Measurements from ENCODE around the gene CDPF1.
"Not testable (repeated sequence)": the region's sequence is repeated elsewhere in the genome, so short reads cannot be mapped to it uniquely, and the experiment has no call there.

The CDPF1 gene

GRCh38 chr22:46209262-46209661, 40.8 kb downstream of the CDPF1 start:
- DNase-seq (ENCODE audit: low read depth) = no peak
- TF ChIP-seq CTCF (IDR thresholded peaks at IDR 0.05; ENCODE audit: control insufficient read depth, extremely low read depth, insufficient read depth) = no peak
- H3K4me3 ChIP-seq (ENCODE audit: low read depth, low read length) = no peak overlapping the region

GRCh38 chr22:46203601-46203980, 46.5 kb downstream of the CDPF1 start:
- no peak overlapping the region for H3K4me3 ChIP-seq (ENCODE audit: low read depth, low read length)
- TF ChIP-seq CTCF (IDR thresholded peaks at IDR 0.05; ENCODE audit: control insufficient read depth, extremely low read depth, insufficient read depth) = no peak

GRCh38 chr22:46202897-46203600, 47.0 kb downstream of the CDPF1 start:
- DNase-seq (ENCODE audit: low read depth) = no peak
- no peak for TF ChIP-seq CTCF (IDR thresholded peaks at IDR 0.05; ENCODE audit: control insufficient read depth, extremely low read depth, insufficient read depth)
- no peak overlapping the region for H3K4me3 ChIP-seq (ENCODE audit: low read depth, low read length)

More at GRCh38 chr22:46203601-46203980, 46.5 kb downstream of the CDPF1 start:
- no peak for DNase-seq (ENCODE audit: low read depth)

- TF ChIP-seq CTCF (IDR thresholded peaks at IDR 0.05; ENCODE audit: control insufficient read depth, extremely low read depth, insufficient read depth) = no peak
- H3K4me3 ChIP-seq (ENCODE audit: low read depth, low read length) = no peak overlapping the region
- DNase-seq (ENCODE audit: low read depth) = no peak
These were observed 48.9 kb downstream of the CDPF1 start for GRCh38 chr22:46201059-46201757.

GRCh38 chr22:46198806-46199205, 51.3 kb downstream of the CDPF1 start:
- not testable (repeated sequence) for H3K4me3 ChIP-seq (ENCODE audit: low read depth, low read length); DNase-seq (ENCODE audit: low read depth)

- no peak overlapping the region for H3K4me3 ChIP-seq (ENCODE audit: low read depth, low read length)
- TF ChIP-seq CTCF (IDR thresholded peaks at IDR 0.05; ENCODE audit: control insufficient read depth, extremely low read depth, insufficient read depth) = no peak
- no peak for DNase-seq (ENCODE audit: low read depth)
These were observed 51.8 kb downstream of the CDPF1 start for GRCh38 chr22:46198274-46198673.

GRCh38 chr22:46196278-46196677, 53.8 kb downstream of the CDPF1 start:
- TF ChIP-seq CTCF (IDR thresholded peaks at IDR 0.05; ENCODE audit: control insufficient read depth, extremely low read depth, insufficient read depth) = no peak
- DNase-seq (ENCODE audit: low read depth) = no peak

More at GRCh38 chr22:46196278-46196677, 53.8 kb downstream of the CDPF1 start:
- no peak overlapping the region for H3K4me3 ChIP-seq (ENCODE audit: low read depth, low read length)
